ENCODE data around the gene SNAP25. TPM values are rescaled to one million over a fixed set of nuclear protein-coding genes. Genes with fewer than 3 reads are reported as not detected.

SNAP25 gene
- total and polyA plus RNA-seq, 10 of the 15 experiments (the other 5 are each of a cell fraction or from before 2014, with no cell fraction given): not detected

GRCh38 chr20:10270630-10271029, 52.0 kb downstream of the SNAP25 start:
- ChIA-PET POLR2A (no interaction called here), CTCF (no interaction called here), SMC1A (ENCODE audit: uncharacterized antibody, unreplicated experiment) (no interaction called here), RAD21 (ENCODE audit: unreplicated experiment) (no interaction called here)
- in situ Hi-C loops (cut with MboI): no loop called here
- no peak overlapping the region for H3K9ac ChIP-seq (ENCODE audit: control insufficient read depth, insufficient read depth, low read length)
- no peaks in the 10 kb centered on the region for H4K20me1 ChIP-seq (ENCODE audit: control insufficient read depth, insufficient read depth)
- TF ChIP-seq ZBED1 (IDR thresholded peaks at IDR 0.05; ENCODE audit: borderline replicate concordance) (no peak), POU2F2 (IDR thresholded peaks at IDR 0.05; ENCODE audit: borderline replicate concordance, low read depth, low read length) (no peak), LARP7 (IDR thresholded peaks at IDR 0.05) (no peak), ZNF592 (IDR thresholded peaks at IDR 0.05) (no peak), WRNIP1 (IDR thresholded peaks at IDR 0.05; ENCODE audit: borderline replicate concordance, low read depth, low read length) (no peak), MEF2A (IDR thresholded peaks at IDR 0.05; ENCODE audit: insufficient read depth, low read depth, low read length) (no peak)
- no peaks in the 10 kb centered on the region for H3K36me3 ChIP-seq (ENCODE audit: control insufficient read depth in 2 of 2, insufficient read depth in 2 of 2, low read length in 1 of 2)
- no peak overlapping the region for H3K4me2 ChIP-seq (ENCODE audit: control insufficient read depth, insufficient read depth)
- H3K27ac ChIP-seq (ENCODE audit: control insufficient read depth, insufficient read depth): no peak overlapping the region
- H2AFZ ChIP-seq (ENCODE audit: control insufficient read depth, low read depth, low read length): no peak overlapping the region
- DNase-seq (ENCODE audit: low read depth, low spot score) (no peak), ATAC-seq (no peak), FAIRE-seq (no peak)
- no peaks in the 10 kb centered on the region for H3K4me1 ChIP-seq (ENCODE audit: control insufficient read depth, insufficient read depth, low read length)
- no peaks in the 10 kb centered on the region for H3K79me2 ChIP-seq (ENCODE audit: control insufficient read depth, insufficient read depth, low read length)
- H3K27me3 ChIP-seq (replicated peaks in 1 of 2; ENCODE audit: control insufficient read depth in 2 of 2, insufficient read depth in 2 of 2, low read length in 1 of 2): no peaks in the 10 kb centered on the region; a peak in 1 of 4 replicates
- no TSS peak for BruUV-seq (replicated peaks)
- intact Hi-C loops (cut with micrococcal nuclease; ENCODE audit: unreplicated experiment): no loop called here
- H3K9me3 ChIP-seq (replicated peaks; ENCODE audit: control insufficient read depth, insufficient read depth, low read length): no peaks in the 10 kb centered on the region
- no peak overlapping the region for H3K4me3 ChIP-seq
